HL-60 (cell line): Measurements from ENCODE around the gene REXO1.

Source experiments
- DNase-seq, 2 experiments: peaks; one replicate each; pipeline ENCODE4 v3.0.0-alpha.2; 2010 to 2020; ENCODE audit warnings: low read depth in 1 of 2, low spot score in 1 of 2
- H3K27ac ChIP-seq: fragments of 250-450 bp; sonication (Bioruptor Pico); replicated peaks from 2 replicates; pipeline ENCODE4 v1.5.1; 2020; ENCODE audit warnings: mild to moderate bottlenecking, moderate library complexity
- H3K27me3 ChIP-seq: fragments of 250-450 bp; sonication (Bioruptor Pico); 2 replicates; pipeline ENCODE4 v1.5.1; 2021; ENCODE audit warnings: mild to moderate bottlenecking, moderate library complexity; ENCODE audit not compliant: insufficient read depth, poor library complexity, severe bottlenecking
- H3K4me3 ChIP-seq: replicated peaks from 2 replicates; pipeline ENCODE4 v1.5.1; 2011; ENCODE audit warnings: mild to moderate bottlenecking, control low read depth, low read length; ENCODE audit not compliant: insufficient read depth
- CTCF ChIP-seq: IDR thresholded peaks from one replicate; pipeline ENCODE4 v1.5.1; 2011; ENCODE audit warnings: low read length, control low read depth, inconsistent platforms; ENCODE audit not compliant: insufficient read depth
- GABPA ChIP-seq: IDR thresholded peaks from 2 replicates; pipeline ENCODE4 v1.6.1; 2012; ENCODE audit warnings: low read depth
- POLR2AphosphoS5 ChIP-seq: IDR thresholded peaks from 2 replicates; pipeline ENCODE4 v1.6.1; 2012; ENCODE audit warnings: low read depth
- REST ChIP-seq: IDR thresholded peaks from 2 replicates; pipeline ENCODE4 v1.6.1; 2012; ENCODE audit warnings: low read depth; ENCODE audit not compliant: insufficient replicate concordance
- SPI1 ChIP-seq: IDR thresholded peaks from 2 replicates; pipeline ENCODE4 v1.6.1; 2012; ENCODE audit warnings: low read depth, mild to moderate bottlenecking, borderline replicate concordance

Gene REXO1

DNA sequence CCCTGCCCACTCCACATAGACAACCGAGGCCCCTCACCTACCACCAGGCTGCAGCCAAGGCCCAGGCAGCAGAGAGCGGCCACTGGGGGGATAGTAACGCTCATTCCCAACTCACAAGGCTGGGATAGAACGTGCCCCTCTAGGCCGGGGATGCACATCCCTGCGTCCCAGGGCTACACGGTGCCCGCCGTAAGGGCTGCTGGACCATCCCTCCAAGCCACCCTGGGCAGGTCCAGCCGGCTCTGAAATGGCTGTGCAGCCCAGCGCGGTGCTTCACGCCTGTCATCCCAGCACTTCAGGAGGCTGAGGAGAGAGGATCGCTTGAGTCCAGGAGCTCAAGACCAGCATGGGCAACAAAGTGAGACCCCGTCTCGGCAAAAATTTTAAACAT lies 3.2 kb downstream of the REXO1 start:
- Histone ChIP-seq H3K27ac (no peak overlapping the region), H3K4me3 (no peak overlapping the region), H3K27me3 (no peaks in the 10 kb centered on the region)
- no peak for DNase-seq
- TF ChIP-seq REST (no peak), GABPA (no peak), POLR2AphosphoS5 (no peak), CTCF (no peak), SPI1 (no peak)

GRCh38 chr19:1844513-1845124 lies 3.7 kb downstream of the REXO1 start:
- no peak for TF ChIP-seq GABPA
- no peak for DNase-seq
- no peak overlapping the region for H3K27ac ChIP-seq
- no peak overlapping the region for H3K4me3 ChIP-seq
- no peaks in the 10 kb centered on the region for H3K27me3 ChIP-seq

DNA sequence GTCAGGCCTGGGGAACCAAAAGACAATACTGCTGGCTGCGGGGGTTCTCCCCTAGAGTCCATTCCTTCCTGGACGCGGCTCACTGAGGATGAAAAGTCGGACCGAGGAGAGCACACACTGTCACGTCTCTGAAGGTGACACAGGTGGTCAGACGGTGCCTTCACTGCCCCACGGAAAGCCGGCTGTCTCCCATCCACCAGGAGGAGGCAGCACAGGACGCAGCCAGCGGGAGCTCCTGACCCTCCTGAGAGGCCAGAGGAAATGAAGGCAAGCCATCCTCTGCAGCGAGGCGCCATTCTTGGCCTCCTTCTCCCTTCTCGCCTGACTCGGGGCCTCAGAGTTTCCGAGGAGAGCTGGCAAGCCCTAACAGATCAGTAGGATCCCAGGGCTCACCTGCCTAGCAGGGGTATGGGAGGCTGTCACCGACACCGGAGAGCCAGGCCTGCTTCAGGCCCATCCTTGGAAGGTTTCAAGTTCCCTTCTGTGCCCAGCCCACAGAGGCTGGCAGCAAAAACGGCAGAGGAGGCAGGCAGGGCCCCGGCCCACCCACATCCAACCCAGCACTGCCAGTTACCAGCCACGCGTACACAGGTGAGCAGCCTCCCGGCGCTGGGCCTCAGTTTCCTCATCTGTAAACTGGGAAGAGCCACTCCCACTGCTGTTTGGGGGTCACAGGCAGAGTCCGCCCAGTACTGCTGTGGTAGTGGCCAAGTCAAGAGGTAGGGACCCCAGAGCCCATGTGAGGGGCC lies 4.5 kb downstream of the REXO1 start:
- no peak overlapping the region for H3K4me3 ChIP-seq
- DNase-seq, result no peak
- TF ChIP-seq POLR2AphosphoS5 (0 out of 2 replicates have a peak, but pooled peaks have one; percentile 20), SPI1 (no peak), CTCF (no peak), REST (no peak)
- no peaks in the 10 kb centered on the region for H3K27me3 ChIP-seq
- H3K27ac ChIP-seq, result no peak overlapping the region

GRCh38 chr19:1843116-1843515 lies 5.2 kb downstream of the REXO1 start:
- no peak overlapping the region for H3K4me3 ChIP-seq
- no peaks in the 10 kb centered on the region for H3K27me3 ChIP-seq
- no peak for DNase-seq
- peak overlapping the region; percentile 56 for H3K27ac ChIP-seq
- TF ChIP-seq POLR2AphosphoS5 (no peak), GABPA (no peak), SPI1 (no peak), CTCF (no peak), REST (no peak)
